Sigmoid colon (tissue), 7 donors: ENCODE measurements around the gene LECT2. TPM values are rescaled to one million over a fixed set of nuclear protein-coding genes. Genes with fewer than 3 reads are reported as not detected.

Source experiments
- DNase-seq: peaks from one replicate; pipeline ENCODE4 v3.0.0-alpha.2; 2019
- H3K27ac ChIP-seq, 4 donors: fragments of 200-600 bp; sonication (generic); one replicate each; pipeline ENCODE4 v1.5.1; 2016 to 2019; ENCODE audit warnings: mild to moderate bottlenecking in 1 of 4
- H3K27me3 ChIP-seq, 3 donors: fragments of 200-600 bp; sonication (generic); one replicate each; pipeline ENCODE4 v1.5.1; 2019; ENCODE audit warnings: mild to moderate bottlenecking in 1 of 3
- H3K36me3 ChIP-seq, 4 donors: fragments of 200-600 bp; sonication (generic); one replicate each; pipeline ENCODE4 v1.5.1; 2016 to 2019
- H3K4me1 ChIP-seq, 4 donors: fragments of 200-600 bp; sonication (generic); one replicate each; pipeline ENCODE4 v1.5.1; 2017 to 2019
- H3K4me3 ChIP-seq, 4 donors: fragments of 200-600 bp; sonication (generic); one replicate each; pipeline ENCODE4 v1.5.1; 2017 to 2019; ENCODE audit warnings: mild to moderate bottlenecking in 2 of 4, moderate library complexity in 1 of 4
- H3K9me3 ChIP-seq, 4 donors: fragments of 200-600 bp in 3 of 4; sonication (generic) in 3 of 4; one replicate each; pipeline versions ENCODE4 v1.5.1 to v1.6.1; 2013 to 2019
- EP300 ChIP-seq, 4 donors: sonication (generic); formaldehyde crosslinking; IDR thresholded peaks; one replicate each; pipeline ENCODE4 v1.6.1; 2017; ENCODE audit warnings: antibody characterized with exemption in 4 of 4
- POLR2A ChIP-seq, 2 donors: fragments of 450-650 bp; IDR thresholded peaks; one replicate each; pipeline ENCODE4 v1.6.1; 2016; ENCODE audit warnings: antibody characterized with exemption in 2 of 2, mild to moderate bottlenecking in 2 of 2, moderate library complexity in 2 of 2
- POLR2AphosphoS5 ChIP-seq, 4 donors: sonication (generic); formaldehyde crosslinking; IDR thresholded peaks; one replicate each; pipeline ENCODE4 v1.6.1; 2017; ENCODE audit warnings: antibody characterized with exemption in 4 of 4
- WGBS, 2 donors: extraction: QIAGEN DNeasy Blood & Tissue Kit; methylation state at CpG; one replicate each; pipeline ENCODE4 v1.1.7; 2013; 5-methylcytosine and 5-hydroxymethylcytosine counted together
- intact Hi-C: fragments of 100-400 bp; cut with DNase I; formaldehyde crosslinking; loops from one replicate; pipeline ENCODE4 v1.15.1; 2023
- polyA plus RNA-seq, 3 donors: library from polyadenylated mRNA; stranded (reverse); fragments of 200-250 nt; gene quantifications; one replicate each; pipeline ENCODE4 v1.2.3, GENCODE V29; 2013
- total RNA-seq, 4 donors: library from RNA; depleted of rRNA; stranded (reverse); fragments of >200 nt; gene quantifications; one replicate each; pipeline ENCODE4 v1.1.0, GENCODE V29; 2016
- TF ChIP-seq, protein P1 (sequence below), 4 experiments: fragments of 450-650 bp in 3 of 4; fragments of 200-600 bp in 1 of 4; IDR thresholded peaks; one replicate each; pipeline ENCODE4 v1.5.1; 2016 to 2019; ENCODE audit warnings: antibody characterized with exemption in 4 of 4, mild to moderate bottlenecking in 3 of 4, moderate library complexity in 2 of 4
- donor health status: healthy with polysubstance abuse.
- donor health status: Bipolar disorder and iron deficiency.
- donor health status: healthy.

LECT2 gene
- total and polyA plus RNA-seq, 7 donors, result not detected

DNA sequence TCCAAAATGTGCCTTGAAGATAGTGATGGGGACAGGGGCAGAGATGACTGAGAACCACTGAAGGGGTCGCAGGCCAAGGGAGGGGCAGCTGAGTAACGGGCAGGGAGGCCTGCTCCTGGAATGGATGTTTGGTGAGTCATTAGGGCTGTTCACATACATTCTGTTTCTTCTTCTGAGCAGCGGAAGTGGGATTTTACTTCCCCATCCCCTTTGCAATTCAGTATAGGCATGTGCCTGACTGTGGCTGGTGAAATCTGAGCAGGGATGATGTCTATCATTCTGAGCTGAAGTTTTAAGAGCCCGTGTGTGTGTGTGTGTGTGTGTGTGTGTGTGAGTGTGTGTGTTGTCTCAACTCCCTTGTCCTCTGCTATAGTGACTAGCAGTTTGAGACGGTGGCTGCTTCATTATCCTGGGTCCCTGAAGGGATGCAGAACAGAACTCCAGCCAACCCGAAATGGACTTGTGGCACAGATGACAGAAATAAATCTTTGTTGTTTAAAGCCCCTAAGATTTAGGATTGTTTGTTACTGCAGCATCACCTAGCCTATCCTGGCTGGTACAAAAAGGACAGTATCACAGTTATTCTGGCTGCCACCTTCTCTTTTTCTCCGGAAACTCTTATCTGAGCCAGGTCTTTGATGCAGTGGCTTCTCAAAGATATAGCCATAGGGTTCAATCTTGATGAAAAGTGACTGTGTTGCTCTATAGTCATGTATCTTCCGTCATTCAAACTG, 44.8 kb upstream of the LECT2 start:
- no peaks in the 10 kb centered on the region for H3K36me3 ChIP-seq
- H3K4me1 ChIP-seq, result peaks cover 0 to 28% (median 14%) of the 10 kb centered on the region in 4 donors
- H3K27ac ChIP-seq, result peak overlapping the region in 1 of 4 donors; percentile 46
- no peaks in the 10 kb centered on the region for H3K27me3 ChIP-seq
- no peaks in the 10 kb centered on the region for H3K9me3 ChIP-seq
- WGBS, 2 donors, result 73 to 75% methylated on average over 8 of the region's 8 CpGs
- TF ChIP-seq, protein P1, sequence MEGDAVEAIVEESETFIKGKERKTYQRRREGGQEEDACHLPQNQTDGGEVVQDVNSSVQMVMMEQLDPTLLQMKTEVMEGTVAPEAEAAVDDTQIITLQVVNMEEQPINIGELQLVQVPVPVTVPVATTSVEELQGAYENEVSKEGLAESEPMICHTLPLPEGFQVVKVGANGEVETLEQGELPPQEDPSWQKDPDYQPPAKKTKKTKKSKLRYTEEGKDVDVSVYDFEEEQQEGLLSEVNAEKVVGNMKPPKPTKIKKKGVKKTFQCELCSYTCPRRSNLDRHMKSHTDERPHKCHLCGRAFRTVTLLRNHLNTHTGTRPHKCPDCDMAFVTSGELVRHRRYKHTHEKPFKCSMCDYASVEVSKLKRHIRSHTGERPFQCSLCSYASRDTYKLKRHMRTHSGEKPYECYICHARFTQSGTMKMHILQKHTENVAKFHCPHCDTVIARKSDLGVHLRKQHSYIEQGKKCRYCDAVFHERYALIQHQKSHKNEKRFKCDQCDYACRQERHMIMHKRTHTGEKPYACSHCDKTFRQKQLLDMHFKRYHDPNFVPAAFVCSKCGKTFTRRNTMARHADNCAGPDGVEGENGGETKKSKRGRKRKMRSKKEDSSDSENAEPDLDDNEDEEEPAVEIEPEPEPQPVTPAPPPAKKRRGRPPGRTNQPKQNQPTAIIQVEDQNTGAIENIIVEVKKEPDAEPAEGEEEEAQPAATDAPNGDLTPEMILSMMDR (IDR thresholded peaks at IDR 0.05), result no peak
- TF ChIP-seq POLR2A (IDR thresholded peaks at IDR 0.05) (no peak), POLR2AphosphoS5 (IDR thresholded peaks at IDR 0.05) (no peak), EP300 (IDR thresholded peaks at IDR 0.05) (no peak)
- H3K4me3 ChIP-seq, result no peak overlapping the region
- intact Hi-C loops, result no loop called here
- DNase-seq, result no peak

DNA sequence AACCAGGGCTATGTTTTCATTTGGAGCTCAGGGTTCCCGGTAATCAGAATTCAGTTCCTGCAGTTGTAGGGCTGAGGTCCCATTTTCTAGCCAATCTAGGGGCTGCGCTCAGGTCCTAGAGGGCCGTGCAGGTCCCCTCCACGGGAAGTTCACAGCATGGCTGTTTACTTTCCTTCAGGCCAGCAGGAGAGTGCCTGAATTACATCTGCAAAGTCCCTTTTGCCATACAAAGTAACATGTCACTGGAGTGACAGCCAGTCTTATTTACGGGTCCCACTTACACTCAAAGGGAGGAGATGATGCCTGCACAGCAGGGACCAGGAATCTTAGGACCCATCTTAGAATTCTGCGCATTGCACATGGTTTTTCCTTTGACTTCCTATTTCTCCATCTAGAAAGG, 44.1 kb upstream of the LECT2 start:
- H3K9me3 ChIP-seq, result no peaks in the 10 kb centered on the region
- no peaks in the 10 kb centered on the region for H3K36me3 ChIP-seq
- H3K4me1 ChIP-seq, result peaks cover 0 to 35% (median 21%) of the 10 kb centered on the region in 4 donors
- WGBS, 2 donors, result 81 to 89% methylated on average over 6 of the region's 6 CpGs
- TF ChIP-seq POLR2A (IDR thresholded peaks at IDR 0.05), result no peak
- no peak for TF ChIP-seq EP300 (IDR thresholded peaks at IDR 0.05)
- TF ChIP-seq POLR2AphosphoS5 (IDR thresholded peaks at IDR 0.05), result no peak
- TF ChIP-seq, protein P1 (IDR thresholded peaks at IDR 0.05), result no peak
- H3K27ac ChIP-seq, result peak overlapping the region in 2 of 4 donors; percentile 11 to 46
- no peaks in the 10 kb centered on the region for H3K27me3 ChIP-seq
- no peak for DNase-seq
- no peak overlapping the region for H3K4me3 ChIP-seq
- intact Hi-C loops, result no loop called here

DNA sequence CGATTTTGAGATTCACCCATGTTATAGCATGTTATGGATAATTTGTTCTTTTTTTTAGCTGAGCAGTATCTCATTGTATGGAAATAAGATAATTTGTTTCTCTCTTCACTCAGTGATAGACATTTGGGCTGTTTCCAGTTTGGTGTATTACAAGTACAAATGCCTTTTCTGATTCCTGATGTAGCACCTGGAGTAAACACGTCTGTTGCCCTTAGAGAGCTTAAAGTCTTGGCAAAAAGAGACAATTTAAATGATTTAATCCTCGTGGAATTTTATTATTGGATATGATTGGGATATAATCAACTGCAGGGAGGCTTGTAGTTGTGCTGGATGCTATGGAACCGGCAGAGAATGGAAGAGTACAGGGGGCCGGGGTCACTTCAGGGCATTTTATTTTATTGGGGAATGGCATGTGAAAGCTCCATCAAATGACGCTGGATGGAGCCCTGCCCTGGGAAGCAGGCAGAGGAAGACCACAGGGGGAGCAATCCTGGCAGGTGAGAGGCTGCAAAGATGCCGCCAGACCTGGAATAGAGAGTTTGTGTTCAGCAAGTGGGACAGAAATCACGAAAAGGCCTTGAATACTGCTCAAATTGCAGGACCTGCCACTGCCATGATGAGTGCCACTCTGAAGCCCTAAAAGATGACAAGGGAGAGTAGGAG, 43.0 kb upstream of the LECT2 start:
- no peaks in the 10 kb centered on the region for H3K9me3 ChIP-seq
- no peaks in the 10 kb centered on the region for H3K27me3 ChIP-seq
- WGBS, 2 donors, result 69 to 83% methylated on average over 8 of the region's 8 CpGs
- no peak overlapping the region for H3K27ac ChIP-seq
- DNase-seq, result no peak
- intact Hi-C loops, result no loop called here
- no peaks in the 10 kb centered on the region for H3K36me3 ChIP-seq
- no peak for TF ChIP-seq POLR2A (IDR thresholded peaks at IDR 0.05)
- TF ChIP-seq POLR2AphosphoS5 (IDR thresholded peaks at IDR 0.05), result no peak
- no peak for TF ChIP-seq EP300 (IDR thresholded peaks at IDR 0.05)
- TF ChIP-seq, protein P1 (IDR thresholded peaks at IDR 0.05), result no peak
- H3K4me1 ChIP-seq, result peaks cover 0 to 46% (median 31%) of the 10 kb centered on the region in 4 donors
- H3K4me3 ChIP-seq, result no peak overlapping the region

DNA sequence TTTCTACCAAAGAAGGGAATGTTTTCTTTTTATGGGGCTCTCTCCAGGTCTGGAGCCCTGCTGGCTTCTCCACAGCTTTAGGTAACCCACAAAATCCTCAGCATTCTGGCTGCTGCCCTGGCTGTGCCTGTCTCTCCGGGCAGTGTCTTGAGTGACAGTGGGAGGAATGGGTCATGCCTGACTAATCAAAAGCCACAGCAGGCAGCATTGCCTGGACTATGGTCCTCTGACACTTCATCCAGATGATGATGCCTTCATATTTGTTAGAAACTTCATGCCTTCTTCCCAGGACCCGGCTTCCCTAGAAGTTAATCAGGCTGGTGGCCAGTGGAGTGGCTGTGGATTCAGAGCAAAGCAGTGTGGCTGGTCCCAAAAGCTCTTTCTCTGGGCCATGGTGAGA, 41.8 kb upstream of the LECT2 start:
- Histone ChIP-seq H3K4me1 (peaks cover 0 to 58% (median 32%) of the 10 kb centered on the region in 4 donors), H3K4me3 (no peak overlapping the region), H3K9me3 (no peaks in the 10 kb centered on the region), H3K27me3 (no peaks in the 10 kb centered on the region), H3K36me3 (no peaks in the 10 kb centered on the region), H3K27ac (peak overlapping the region in 1 of 4 donors; percentile 56)
- 88 to 91% methylated on average over 2 of the region's 2 CpGs for WGBS, 2 donors
- TF ChIP-seq EP300 (IDR thresholded peaks at IDR 0.05), result no peak
- TF ChIP-seq, protein P1 (IDR thresholded peaks at IDR 0.05), result no peak
- TF ChIP-seq POLR2AphosphoS5 (IDR thresholded peaks at IDR 0.05), result no peak
- TF ChIP-seq POLR2A (IDR thresholded peaks at IDR 0.05), result no peak
- intact Hi-C loops, result no loop called here
- DNase-seq, result no peak
